Measurements from ENCODE around the gene FAM98B.

FAM98B gene

DNA sequence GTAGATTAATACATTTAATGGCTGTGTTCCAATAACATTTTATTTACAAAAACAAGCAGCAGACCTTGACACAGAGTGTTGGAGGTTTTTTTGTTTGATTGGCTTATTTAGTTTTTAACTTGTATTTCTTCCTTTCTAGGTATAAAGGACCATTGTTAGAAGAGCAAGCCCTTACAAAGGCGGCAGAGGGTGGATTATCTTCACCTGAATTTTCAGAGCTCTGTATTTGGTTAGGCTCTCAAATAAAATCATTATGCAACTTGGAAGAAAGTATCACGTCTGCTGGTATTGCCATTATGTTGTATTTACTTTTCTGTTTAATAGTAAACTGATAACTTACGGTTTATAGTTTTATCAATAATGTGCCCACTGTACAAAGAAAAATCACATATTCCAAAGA, 10.0 kb downstream of the FAM98B start:
- Histone ChIP-seq H3K27me3 (replicated peaks; ENCODE audit: control insufficient read depth, insufficient read depth, low read length) (no peaks in the 10 kb centered on the region), H3K9me3 (ENCODE audit: control insufficient read depth, low read length) (no peaks in the 10 kb centered on the region), H3K9ac (ENCODE audit: low read length) (no peak overlapping the region), H3K36me3 (ENCODE audit: control insufficient read depth, insufficient read depth, low read length, severe bottlenecking) (no peaks in the 10 kb centered on the region), H3K4me3 (ENCODE audit: low read length) (no peak overlapping the region), H3K4me1 (ENCODE audit: control insufficient read depth, insufficient read depth, low read length) (no peaks in the 10 kb centered on the region)
- no peak for DNase-seq (ENCODE audit: low read depth)

DNA sequence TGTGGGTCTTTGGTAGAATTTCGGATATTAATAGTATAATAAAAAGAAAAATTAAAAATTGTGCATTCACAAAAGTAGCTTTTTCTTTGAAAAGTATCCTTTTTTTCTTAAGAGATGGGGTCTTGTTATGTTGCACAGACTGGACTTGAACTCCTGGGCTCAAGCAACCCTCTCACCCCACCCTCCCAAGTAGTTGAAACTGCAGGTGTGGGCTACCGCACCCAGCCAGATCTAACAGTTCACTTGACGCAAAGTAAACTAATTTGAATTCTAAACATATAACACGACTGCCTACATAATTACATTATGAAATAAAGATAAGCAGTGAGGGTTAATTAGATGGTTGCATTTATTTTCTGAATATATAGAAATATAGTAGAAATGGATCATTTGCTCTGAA, 10.7 kb downstream of the FAM98B start:
- Histone ChIP-seq H3K4me3 (ENCODE audit: low read length) (no peak overlapping the region), H3K27me3 (replicated peaks; ENCODE audit: control insufficient read depth, insufficient read depth, low read length) (no peaks in the 10 kb centered on the region), H3K36me3 (ENCODE audit: control insufficient read depth, insufficient read depth, low read length, severe bottlenecking) (no peaks in the 10 kb centered on the region), H3K4me1 (ENCODE audit: control insufficient read depth, insufficient read depth, low read length) (no peaks in the 10 kb centered on the region), H3K9ac (ENCODE audit: low read length) (no peak overlapping the region), H3K9me3 (ENCODE audit: control insufficient read depth, low read length) (no peaks in the 10 kb centered on the region)
- no peak for DNase-seq (ENCODE audit: low read depth)

DNA sequence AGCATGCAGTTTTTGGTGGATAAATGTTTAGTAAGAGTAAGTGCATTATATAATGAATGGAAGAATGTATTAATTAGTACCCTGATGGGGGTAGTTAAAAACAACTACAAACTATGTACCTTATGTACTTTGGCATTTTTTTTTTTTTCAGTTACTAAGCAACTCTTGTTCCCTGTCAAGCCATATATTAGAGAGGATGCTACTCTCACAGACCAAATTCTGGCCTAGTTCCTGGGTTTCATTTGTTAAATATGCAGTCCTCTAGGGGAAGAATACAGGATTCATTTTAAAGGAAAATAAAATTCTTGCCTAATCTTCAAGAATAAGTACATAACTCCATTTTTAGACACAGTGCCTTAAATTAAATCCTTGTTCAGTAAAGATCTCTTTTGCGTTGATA, 16.9 kb downstream of the FAM98B start:
- Histone ChIP-seq H3K36me3 (ENCODE audit: control insufficient read depth, insufficient read depth, low read length, severe bottlenecking) (peaks cover 15% of the 10 kb centered on the region), H3K9me3 (ENCODE audit: control insufficient read depth, low read length) (no peaks in the 10 kb centered on the region), H3K9ac (ENCODE audit: low read length) (no peak overlapping the region), H3K4me1 (ENCODE audit: control insufficient read depth, insufficient read depth, low read length) (no peaks in the 10 kb centered on the region), H3K27me3 (replicated peaks; ENCODE audit: control insufficient read depth, insufficient read depth, low read length) (no peaks in the 10 kb centered on the region), H3K4me3 (ENCODE audit: low read length) (no peak overlapping the region)
- DNase-seq (ENCODE audit: low read depth), result peak; percentile 52

GRCh38 chr15:38471974-38472373, 18.0 kb downstream of the FAM98B start:
- Histone ChIP-seq H3K27me3 (replicated peaks; ENCODE audit: control insufficient read depth, insufficient read depth, low read length) (no peaks in the 10 kb centered on the region), H3K9ac (ENCODE audit: low read length) (no peak overlapping the region), H3K4me1 (ENCODE audit: control insufficient read depth, insufficient read depth, low read length) (no peaks in the 10 kb centered on the region), H3K4me3 (ENCODE audit: low read length) (no peak overlapping the region), H3K9me3 (ENCODE audit: control insufficient read depth, low read length) (no peaks in the 10 kb centered on the region), H3K36me3 (ENCODE audit: control insufficient read depth, insufficient read depth, low read length, severe bottlenecking) (peaks cover 21% of the 10 kb centered on the region)
- DNase-seq (ENCODE audit: low read depth), result peak; percentile 13

DNA sequence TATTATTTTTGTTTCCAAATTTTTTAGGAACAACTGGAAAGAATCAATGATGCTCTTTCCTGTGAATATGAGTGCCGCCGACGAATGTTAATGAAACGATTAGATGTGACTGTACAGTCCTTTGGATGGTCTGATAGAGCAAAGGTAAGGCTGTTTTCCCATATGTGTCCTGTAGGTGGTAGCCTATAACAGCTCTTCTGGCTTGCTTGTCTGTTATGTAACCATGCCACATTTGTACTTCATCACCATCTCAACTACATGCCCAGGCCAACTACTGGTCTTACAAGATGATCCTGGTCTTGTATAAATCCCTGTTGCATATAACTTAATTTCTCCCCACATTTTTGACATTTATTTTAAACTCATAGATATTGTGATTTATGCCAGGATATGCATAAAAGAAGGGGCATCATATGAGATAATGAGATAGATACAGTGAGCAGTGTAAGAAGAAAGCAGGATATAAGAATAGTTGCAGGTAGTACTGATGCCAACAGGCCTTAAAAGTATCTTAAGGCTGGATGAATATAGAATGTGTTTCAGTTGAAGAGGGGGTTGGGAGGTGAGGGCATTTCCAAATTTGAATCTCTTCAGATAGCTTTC, 20.3 kb downstream of the FAM98B start:
- no peak overlapping the region for H3K4me3 ChIP-seq (ENCODE audit: low read length)
- H3K36me3 ChIP-seq (ENCODE audit: control insufficient read depth, insufficient read depth, low read length, severe bottlenecking), result peaks cover 26% of the 10 kb centered on the region
- H3K27me3 ChIP-seq (replicated peaks; ENCODE audit: control insufficient read depth, insufficient read depth, low read length), result no peaks in the 10 kb centered on the region
- H3K9ac ChIP-seq (ENCODE audit: low read length), result no peak overlapping the region
- H3K9me3 ChIP-seq (ENCODE audit: control insufficient read depth, low read length), result no peaks in the 10 kb centered on the region
- peak; percentile 78 for DNase-seq (ENCODE audit: low read depth)
- peaks cover 10% of the 10 kb centered on the region for H3K4me1 ChIP-seq (ENCODE audit: control insufficient read depth, insufficient read depth, low read length)

- H3K4me1 ChIP-seq (ENCODE audit: control insufficient read depth, insufficient read depth, low read length), result peaks cover 19% of the 10 kb centered on the region
- no peaks in the 10 kb centered on the region for H3K27me3 ChIP-seq (replicated peaks; ENCODE audit: control insufficient read depth, insufficient read depth, low read length)
- H3K9ac ChIP-seq (ENCODE audit: low read length), result no peak overlapping the region
- no peaks in the 10 kb centered on the region for H3K9me3 ChIP-seq (ENCODE audit: control insufficient read depth, low read length)
- H3K4me3 ChIP-seq (ENCODE audit: low read length), result no peak overlapping the region
- peaks cover 26% of the 10 kb centered on the region for H3K36me3 ChIP-seq (ENCODE audit: control insufficient read depth, insufficient read depth, low read length, severe bottlenecking)
- DNase-seq (ENCODE audit: low read depth), result no peak
These were observed 21.4 kb downstream of the FAM98B start for GRCh38 chr15:38475361-38475760.

- no peaks in the 10 kb centered on the region for H3K27me3 ChIP-seq (replicated peaks; ENCODE audit: control insufficient read depth, insufficient read depth, low read length)
- H3K36me3 ChIP-seq (ENCODE audit: control insufficient read depth, insufficient read depth, low read length, severe bottlenecking), result peaks cover 26% of the 10 kb centered on the region
- peak; percentile 29 for DNase-seq (ENCODE audit: low read depth)
- no peaks in the 10 kb centered on the region for H3K9me3 ChIP-seq (ENCODE audit: control insufficient read depth, low read length)
- H3K4me3 ChIP-seq (ENCODE audit: low read length), result no peak overlapping the region
- H3K4me1 ChIP-seq (ENCODE audit: control insufficient read depth, insufficient read depth, low read length), result peaks cover 19% of the 10 kb centered on the region
- no peak overlapping the region for H3K9ac ChIP-seq (ENCODE audit: low read length)
These were observed 22.2 kb downstream of the FAM98B start for GRCh38 chr15:38476120-38476519.

- peaks cover 19% of the 10 kb centered on the region for H3K4me1 ChIP-seq (ENCODE audit: control insufficient read depth, insufficient read depth, low read length)
- no peaks in the 10 kb centered on the region for H3K9me3 ChIP-seq (ENCODE audit: control insufficient read depth, low read length)
- no peak overlapping the region for H3K9ac ChIP-seq (ENCODE audit: low read length)
- no peak overlapping the region for H3K4me3 ChIP-seq (ENCODE audit: low read length)
- H3K36me3 ChIP-seq (ENCODE audit: control insufficient read depth, insufficient read depth, low read length, severe bottlenecking), result peaks cover 34% of the 10 kb centered on the region
- H3K27me3 ChIP-seq (replicated peaks; ENCODE audit: control insufficient read depth, insufficient read depth, low read length), result no peaks in the 10 kb centered on the region
- DNase-seq (ENCODE audit: low read depth), result no peak
These were observed 23.7 kb downstream of the FAM98B start for GRCh38 chr15:38477637-38478036.

DNA sequence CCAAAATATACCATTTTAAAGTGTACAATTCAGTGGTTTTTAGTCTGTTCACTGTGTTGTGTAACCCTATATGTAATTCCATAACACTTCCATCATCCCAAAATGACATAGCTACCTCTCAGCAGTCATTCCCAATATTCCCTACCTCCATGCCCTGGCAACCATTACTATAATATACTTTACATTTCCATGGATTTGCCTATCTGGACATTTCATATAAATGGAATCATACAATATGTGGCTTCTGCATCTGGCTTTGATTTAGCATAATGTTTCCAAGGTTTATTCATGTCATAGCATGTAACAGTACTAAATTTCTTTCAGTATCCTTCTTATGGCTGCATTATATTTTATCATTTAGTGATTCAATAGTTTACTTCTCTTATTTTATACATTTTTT, 25.3 kb downstream of the FAM98B start:
- peaks cover 37% of the 10 kb centered on the region for H3K36me3 ChIP-seq (ENCODE audit: control insufficient read depth, insufficient read depth, low read length, severe bottlenecking)

GRCh38 chr15:38479756-38480155, 25.8 kb downstream of the FAM98B start:
- Histone ChIP-seq H3K9me3 (ENCODE audit: control insufficient read depth, low read length) (no peaks in the 10 kb centered on the region), H3K4me1 (ENCODE audit: control insufficient read depth, insufficient read depth, low read length) (peaks cover 19% of the 10 kb centered on the region), H3K4me3 (ENCODE audit: low read length) (no peak overlapping the region), H3K27me3 (replicated peaks; ENCODE audit: control insufficient read depth, insufficient read depth, low read length) (no peaks in the 10 kb centered on the region), H3K36me3 (ENCODE audit: control insufficient read depth, insufficient read depth, low read length, severe bottlenecking) (peaks cover 32% of the 10 kb centered on the region), H3K9ac (ENCODE audit: low read length) (no peak overlapping the region)
- peak; percentile 13 for DNase-seq (ENCODE audit: low read depth)

More for the DNA sequence above, 25.3 kb downstream of the FAM98B start:
- no peaks in the 10 kb centered on the region for H3K27me3 ChIP-seq (replicated peaks; ENCODE audit: control insufficient read depth, insufficient read depth, low read length)
- H3K4me1 ChIP-seq (ENCODE audit: control insufficient read depth, insufficient read depth, low read length), result peaks cover 19% of the 10 kb centered on the region
- no peak overlapping the region for H3K9ac ChIP-seq (ENCODE audit: low read length)
- DNase-seq (ENCODE audit: low read depth), result peak; percentile 62
- no peaks in the 10 kb centered on the region for H3K9me3 ChIP-seq (ENCODE audit: control insufficient read depth, low read length)
- H3K4me3 ChIP-seq (ENCODE audit: low read length), result no peak overlapping the region

DNA sequence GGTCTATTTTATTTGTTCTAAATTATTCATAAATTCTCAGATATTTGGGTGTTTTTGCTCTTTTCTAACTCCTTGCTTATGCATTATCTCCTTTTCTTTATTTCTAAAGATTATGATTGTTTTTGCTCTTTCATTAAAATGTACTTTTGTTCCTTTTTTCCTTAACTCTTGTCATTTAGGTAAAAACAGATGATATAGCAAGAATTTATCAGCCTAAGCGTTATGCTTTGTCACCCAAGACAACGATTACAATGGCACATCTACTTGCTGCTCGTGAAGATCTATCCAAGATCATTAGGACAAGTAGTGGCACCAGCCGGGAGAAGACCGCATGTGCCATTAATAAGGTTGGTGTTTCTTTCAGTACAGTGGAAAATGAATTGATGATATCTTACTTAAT, 27.2 kb downstream of the FAM98B start:
- H3K4me3 ChIP-seq (ENCODE audit: low read length), result no peak overlapping the region
- H3K9ac ChIP-seq (ENCODE audit: low read length), result no peak overlapping the region
- H3K9me3 ChIP-seq (ENCODE audit: control insufficient read depth, low read length), result no peaks in the 10 kb centered on the region
- peaks cover 21% of the 10 kb centered on the region for H3K36me3 ChIP-seq (ENCODE audit: control insufficient read depth, insufficient read depth, low read length, severe bottlenecking)
- no peak for DNase-seq (ENCODE audit: low read depth)
- no peaks in the 10 kb centered on the region for H3K27me3 ChIP-seq (replicated peaks; ENCODE audit: control insufficient read depth, insufficient read depth, low read length)
- peaks cover 19% of the 10 kb centered on the region for H3K4me1 ChIP-seq (ENCODE audit: control insufficient read depth, insufficient read depth, low read length)

DNA sequence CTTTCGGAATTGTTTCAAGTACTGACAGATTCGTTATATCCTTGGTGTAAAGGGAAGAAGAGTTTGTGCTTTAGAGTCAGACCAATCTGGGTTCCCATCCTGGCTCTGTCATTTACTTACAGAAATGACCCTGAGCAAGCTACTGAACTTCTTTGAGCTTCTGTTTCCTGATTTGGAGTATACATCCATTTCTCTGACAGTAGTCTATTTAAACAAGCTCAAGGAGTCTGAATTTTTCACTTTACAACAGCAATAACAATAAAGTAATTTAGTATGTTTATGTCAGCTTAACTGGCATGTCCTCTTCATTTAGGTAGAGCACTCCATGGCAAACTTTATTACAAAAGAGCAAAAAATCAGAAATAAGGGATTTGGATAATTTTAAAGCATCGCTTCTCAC, 27.8 kb downstream of the FAM98B start:
- no peak overlapping the region for H3K4me3 ChIP-seq (ENCODE audit: low read length)
- peaks cover 18% of the 10 kb centered on the region for H3K36me3 ChIP-seq (ENCODE audit: control insufficient read depth, insufficient read depth, low read length, severe bottlenecking)
- H3K9ac ChIP-seq (ENCODE audit: low read length), result no peak overlapping the region

More for the DNA sequence above, 27.8 kb downstream of the FAM98B start:
- DNase-seq (ENCODE audit: low read depth), result no peak
- Histone ChIP-seq H3K4me1 (ENCODE audit: control insufficient read depth, insufficient read depth, low read length) (peaks cover 19% of the 10 kb centered on the region), H3K27me3 (replicated peaks; ENCODE audit: control insufficient read depth, insufficient read depth, low read length) (no peaks in the 10 kb centered on the region), H3K9me3 (ENCODE audit: control insufficient read depth, low read length) (no peaks in the 10 kb centered on the region)

Measured in adipocyte (in vitro differentiated cells).